HG02623 (cell line): ENCODE results near the gene CYTL1.
"Not testable (repeated sequence)": the region's sequence is repeated elsewhere in the genome, so short reads cannot be mapped to it uniquely, and the experiment has no call there.

Experiments used
- ATAC-seq: cut with Tn5 transposase; IDR thresholded peaks from one replicate; pipeline ENCODE4 v1.9.1; 2021; ENCODE audit warnings: moderate library complexity; ENCODE audit not compliant: unreplicated experiment

CYTL1 gene

GRCh38 chr4:5034206-5034605 lies 14.9 kb upstream of the CYTL1 start:
- no peak for ATAC-seq

GRCh38 chr4:5033281-5033841 lies 14.1 kb upstream of the CYTL1 start:
- ATAC-seq = no peak

GRCh38 chr4:5032813-5033212 lies 13.6 kb upstream of the CYTL1 start:
- ATAC-seq = no peak

GRCh38 chr4:5030927-5031326 lies 11.7 kb upstream of the CYTL1 start:
- no peak for ATAC-seq

- no peak for ATAC-seq
These were observed 11.0 kb upstream of the CYTL1 start for GRCh38 chr4:5030221-5030620.

- ATAC-seq = no peak
These were observed 10.2 kb upstream of the CYTL1 start for GRCh38 chr4:5029447-5029846.

GRCh38 chr4:5028480-5028879 lies 9.2 kb upstream of the CYTL1 start:
- no peak for ATAC-seq

- ATAC-seq = no peak
These were observed 8.1 kb upstream of the CYTL1 start for GRCh38 chr4:5027346-5027745.

GRCh38 chr4:5026371-5026770 lies 7.1 kb upstream of the CYTL1 start:
- no peak for ATAC-seq

GRCh38 chr4:5024673-5025072 lies 5.4 kb upstream of the CYTL1 start:
- no peak for ATAC-seq

- ATAC-seq = no peak
These were observed 2.3 kb upstream of the CYTL1 start for GRCh38 chr4:5021546-5021945.

GRCh38 chr4:5020341-5020740 lies 1.1 kb upstream of the CYTL1 start:
- ATAC-seq = no peak

- ATAC-seq = no peak
These were observed 538 bp upstream of the CYTL1 start for GRCh38 chr4:5019796-5020195.

GRCh38 chr4:5018603-5019002 lies 655 bp downstream of the CYTL1 start:
- ATAC-seq = no peak

- no peak for ATAC-seq
These were observed 1.2 kb downstream of the CYTL1 start for GRCh38 chr4:5018096-5018495.

- ATAC-seq = no peak
These were observed 5.1 kb downstream of the CYTL1 start for GRCh38 chr4:5014007-5014682.

- no peak for ATAC-seq
These were observed 6.3 kb downstream of the CYTL1 start for GRCh38 chr4:5012958-5013357.

GRCh38 chr4:5012244-5012898 lies 6.9 kb downstream of the CYTL1 start:
- ATAC-seq = no peak

- ATAC-seq = no peak
These were observed 8.3 kb downstream of the CYTL1 start for GRCh38 chr4:5010984-5011383.

- no peak for ATAC-seq
These were observed 9.5 kb downstream of the CYTL1 start for GRCh38 chr4:5009796-5010195.

- not testable (repeated sequence) for ATAC-seq
These were observed 12.3 kb downstream of the CYTL1 start for GRCh38 chr4:5006932-5007331.

GRCh38 chr4:5004496-5004895 lies 14.8 kb downstream of the CYTL1 start:
- ATAC-seq = no peak

- no peak for ATAC-seq
These were observed 15.3 kb downstream of the CYTL1 start for GRCh38 chr4:5003918-5004317.
